HL-60 (cell line): Measurements from ENCODE around the gene NEK3.

Source experiments
- DNase-seq, 2 experiments: peaks; one replicate each; pipeline ENCODE4 v3.0.0-alpha.2; 2010 to 2020; ENCODE audit warnings: low read depth in 1 of 2, low spot score in 1 of 2
- H3K27ac ChIP-seq: fragments of 250-450 bp; sonication (Bioruptor Pico); replicated peaks from 2 replicates; pipeline ENCODE4 v1.5.1; 2020; ENCODE audit warnings: mild to moderate bottlenecking, moderate library complexity
- H3K27me3 ChIP-seq: fragments of 250-450 bp; sonication (Bioruptor Pico); 2 replicates; pipeline ENCODE4 v1.5.1; 2021; ENCODE audit warnings: mild to moderate bottlenecking, moderate library complexity; ENCODE audit not compliant: insufficient read depth, poor library complexity, severe bottlenecking
- H3K4me3 ChIP-seq: replicated peaks from 2 replicates; pipeline ENCODE4 v1.5.1; 2011; ENCODE audit warnings: mild to moderate bottlenecking, control low read depth, low read length; ENCODE audit not compliant: insufficient read depth
- GABPA ChIP-seq: IDR thresholded peaks from 2 replicates; pipeline ENCODE4 v1.6.1; 2012; ENCODE audit warnings: low read depth
- POLR2AphosphoS5 ChIP-seq: IDR thresholded peaks from 2 replicates; pipeline ENCODE4 v1.6.1; 2012; ENCODE audit warnings: low read depth
- SPI1 ChIP-seq: IDR thresholded peaks from 2 replicates; pipeline ENCODE4 v1.6.1; 2012; ENCODE audit warnings: low read depth, mild to moderate bottlenecking, borderline replicate concordance
- TF ChIP-seq, protein P1 (sequence below): IDR thresholded peaks from one replicate; pipeline ENCODE4 v1.5.1; 2011; ENCODE audit warnings: low read length, control low read depth, inconsistent platforms; ENCODE audit not compliant: insufficient read depth
- TF ChIP-seq, protein P2 (sequence below): IDR thresholded peaks from 2 replicates; pipeline ENCODE4 v1.6.1; 2012; ENCODE audit warnings: low read depth; ENCODE audit not compliant: insufficient replicate concordance

The NEK3 gene

DNA sequence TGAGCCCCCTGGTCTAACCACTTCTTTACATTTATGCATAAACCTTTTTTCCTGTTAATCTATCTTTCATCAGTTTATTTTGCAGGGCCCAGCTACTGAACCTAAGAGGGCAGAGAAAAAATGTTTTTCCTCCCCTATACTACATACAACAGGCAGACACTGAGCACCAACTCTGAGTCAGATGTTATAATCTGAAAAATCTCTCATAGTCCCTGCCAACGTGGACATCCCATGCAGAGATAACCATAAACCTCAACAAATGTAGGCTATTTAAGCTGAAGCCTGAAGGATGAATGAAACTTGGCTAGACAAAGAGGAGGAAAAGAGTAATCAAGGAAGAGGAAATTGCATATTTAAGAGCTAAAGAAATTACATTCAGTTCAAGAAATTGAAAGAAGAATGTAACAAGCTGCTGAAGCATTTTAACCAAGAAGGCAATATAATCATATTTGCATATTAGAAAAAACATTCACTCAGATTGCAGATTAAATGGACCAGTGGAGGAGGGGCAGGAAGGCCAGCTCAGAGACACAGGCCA, 2.6 kb downstream of the NEK3 start:
- Histone ChIP-seq H3K27ac (no peak overlapping the region), H3K4me3 (no peak overlapping the region), H3K27me3 (no peaks in the 10 kb centered on the region)
- no peak for DNase-seq
- TF ChIP-seq POLR2AphosphoS5 (no peak), GABPA (no peak), SPI1 (no peak)
- TF ChIP-seq, protein P1, sequence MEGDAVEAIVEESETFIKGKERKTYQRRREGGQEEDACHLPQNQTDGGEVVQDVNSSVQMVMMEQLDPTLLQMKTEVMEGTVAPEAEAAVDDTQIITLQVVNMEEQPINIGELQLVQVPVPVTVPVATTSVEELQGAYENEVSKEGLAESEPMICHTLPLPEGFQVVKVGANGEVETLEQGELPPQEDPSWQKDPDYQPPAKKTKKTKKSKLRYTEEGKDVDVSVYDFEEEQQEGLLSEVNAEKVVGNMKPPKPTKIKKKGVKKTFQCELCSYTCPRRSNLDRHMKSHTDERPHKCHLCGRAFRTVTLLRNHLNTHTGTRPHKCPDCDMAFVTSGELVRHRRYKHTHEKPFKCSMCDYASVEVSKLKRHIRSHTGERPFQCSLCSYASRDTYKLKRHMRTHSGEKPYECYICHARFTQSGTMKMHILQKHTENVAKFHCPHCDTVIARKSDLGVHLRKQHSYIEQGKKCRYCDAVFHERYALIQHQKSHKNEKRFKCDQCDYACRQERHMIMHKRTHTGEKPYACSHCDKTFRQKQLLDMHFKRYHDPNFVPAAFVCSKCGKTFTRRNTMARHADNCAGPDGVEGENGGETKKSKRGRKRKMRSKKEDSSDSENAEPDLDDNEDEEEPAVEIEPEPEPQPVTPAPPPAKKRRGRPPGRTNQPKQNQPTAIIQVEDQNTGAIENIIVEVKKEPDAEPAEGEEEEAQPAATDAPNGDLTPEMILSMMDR = no peak
- TF ChIP-seq, protein P2, sequence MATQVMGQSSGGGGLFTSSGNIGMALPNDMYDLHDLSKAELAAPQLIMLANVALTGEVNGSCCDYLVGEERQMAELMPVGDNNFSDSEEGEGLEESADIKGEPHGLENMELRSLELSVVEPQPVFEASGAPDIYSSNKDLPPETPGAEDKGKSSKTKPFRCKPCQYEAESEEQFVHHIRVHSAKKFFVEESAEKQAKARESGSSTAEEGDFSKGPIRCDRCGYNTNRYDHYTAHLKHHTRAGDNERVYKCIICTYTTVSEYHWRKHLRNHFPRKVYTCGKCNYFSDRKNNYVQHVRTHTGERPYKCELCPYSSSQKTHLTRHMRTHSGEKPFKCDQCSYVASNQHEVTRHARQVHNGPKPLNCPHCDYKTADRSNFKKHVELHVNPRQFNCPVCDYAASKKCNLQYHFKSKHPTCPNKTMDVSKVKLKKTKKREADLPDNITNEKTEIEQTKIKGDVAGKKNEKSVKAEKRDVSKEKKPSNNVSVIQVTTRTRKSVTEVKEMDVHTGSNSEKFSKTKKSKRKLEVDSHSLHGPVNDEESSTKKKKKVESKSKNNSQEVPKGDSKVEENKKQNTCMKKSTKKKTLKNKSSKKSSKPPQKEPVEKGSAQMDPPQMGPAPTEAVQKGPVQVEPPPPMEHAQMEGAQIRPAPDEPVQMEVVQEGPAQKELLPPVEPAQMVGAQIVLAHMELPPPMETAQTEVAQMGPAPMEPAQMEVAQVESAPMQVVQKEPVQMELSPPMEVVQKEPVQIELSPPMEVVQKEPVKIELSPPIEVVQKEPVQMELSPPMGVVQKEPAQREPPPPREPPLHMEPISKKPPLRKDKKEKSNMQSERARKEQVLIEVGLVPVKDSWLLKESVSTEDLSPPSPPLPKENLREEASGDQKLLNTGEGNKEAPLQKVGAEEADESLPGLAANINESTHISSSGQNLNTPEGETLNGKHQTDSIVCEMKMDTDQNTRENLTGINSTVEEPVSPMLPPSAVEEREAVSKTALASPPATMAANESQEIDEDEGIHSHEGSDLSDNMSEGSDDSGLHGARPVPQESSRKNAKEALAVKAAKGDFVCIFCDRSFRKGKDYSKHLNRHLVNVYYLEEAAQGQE = no peak

DNA sequence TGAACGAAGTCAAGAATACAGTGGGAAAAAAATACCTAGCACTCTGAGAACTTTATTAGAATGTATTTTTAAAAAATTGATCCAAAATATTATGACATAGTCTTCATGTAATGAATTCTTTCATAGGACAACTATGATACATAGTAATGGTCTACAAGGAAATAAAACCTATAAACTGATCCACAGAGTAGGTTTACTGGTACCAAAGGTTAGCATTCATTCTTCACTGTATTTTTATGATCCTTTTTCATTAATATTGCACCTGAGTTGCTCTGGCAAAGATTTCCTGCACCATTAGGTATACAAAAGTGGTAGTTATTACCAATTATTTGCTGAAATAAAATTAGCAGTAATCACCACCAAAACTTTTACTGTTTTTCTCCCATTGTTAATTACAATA, 4.2 kb downstream of the NEK3 start:
- Histone ChIP-seq H3K4me3 (no peak overlapping the region), H3K27me3 (no peaks in the 10 kb centered on the region), H3K27ac (no peak overlapping the region)
- DNase-seq = no peak
- TF ChIP-seq, protein P2 = no peak
- no peak for TF ChIP-seq SPI1
- TF ChIP-seq, protein P1 = no peak
- TF ChIP-seq GABPA = no peak
- no peak for TF ChIP-seq POLR2AphosphoS5

DNA sequence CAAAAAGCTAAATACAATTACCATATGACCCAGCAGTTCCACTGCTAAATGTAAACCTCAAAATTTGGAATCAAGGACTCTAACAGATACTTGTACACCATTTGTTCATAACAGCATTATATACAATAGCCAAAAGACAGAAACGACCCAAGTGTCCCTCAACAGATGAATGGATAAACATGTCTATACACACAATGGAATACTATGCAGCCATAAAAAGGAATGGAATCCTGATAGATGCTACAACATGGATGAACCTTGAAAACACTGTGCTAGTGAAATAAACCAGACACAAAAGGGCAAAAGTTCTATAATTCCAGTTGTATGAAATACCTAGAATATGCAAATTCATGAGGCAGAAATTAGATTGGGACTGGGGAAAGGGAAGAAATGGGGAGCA, 12.2 kb downstream of the NEK3 start:
- Histone ChIP-seq H3K27me3 (no peaks in the 10 kb centered on the region), H3K4me3 (no peak overlapping the region), H3K27ac (no peak overlapping the region)
- no peak for DNase-seq
- TF ChIP-seq, protein P1 = no peak
- TF ChIP-seq POLR2AphosphoS5 = no peak

DNA sequence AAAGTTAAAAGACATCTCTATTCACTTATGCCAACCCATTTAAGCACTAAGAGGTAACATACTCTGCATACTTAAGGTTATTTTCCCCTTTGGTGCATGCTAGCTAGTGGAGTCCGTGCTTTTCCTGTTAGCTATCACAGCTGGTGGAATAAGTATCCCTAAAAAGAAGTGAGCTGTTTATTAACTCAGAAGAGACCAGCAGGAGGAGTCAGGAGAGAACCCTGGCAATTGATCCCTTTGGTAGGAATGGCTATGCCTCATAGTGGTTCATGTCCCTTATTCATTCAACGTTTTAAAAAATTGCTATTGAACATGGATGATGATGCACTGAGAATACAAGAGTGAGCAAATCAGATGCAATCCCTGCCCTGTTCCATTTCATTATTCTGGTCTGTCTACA, 18.1 kb downstream of the NEK3 start:
- no peaks in the 10 kb centered on the region for H3K27me3 ChIP-seq
- no peak overlapping the region for H3K4me3 ChIP-seq
- no peak for TF ChIP-seq POLR2AphosphoS5
- TF ChIP-seq, protein P1 = no peak
- DNase-seq = no peak
- H3K27ac ChIP-seq = no peak overlapping the region
